PFSK-1 (cell line): ENCODE results near the gene ZMAT2.

Source experiments
- FOXP2 ChIP-seq: optimal IDR thresholded peaks from 2 replicates; pipeline ENCODE3; 2011; ENCODE audit warnings: borderline replicate concordance, control low read depth, inconsistent platforms; ENCODE audit not compliant: insufficient read depth; ENCODE audit errors: extremely low read length, extremely low read depth
- POLR2AphosphoS5 ChIP-seq: IDR thresholded peaks from 2 replicates; pipeline ENCODE4 v1.6.1; 2012; ENCODE audit warnings: low read depth, mild to moderate bottlenecking, control low read depth, low read length, moderate library complexity
- SIN3A ChIP-seq: IDR thresholded peaks from 2 replicates; pipeline ENCODE4 v1.6.1; 2012; ENCODE audit warnings: mild to moderate bottlenecking, low read length, moderate library complexity, borderline replicate concordance; ENCODE audit not compliant: insufficient read depth
- TAF1 ChIP-seq: IDR thresholded peaks from 2 replicates; pipeline ENCODE4 v1.6.1; 2012; ENCODE audit warnings: low read length, control low read depth, borderline replicate concordance; ENCODE audit not compliant: insufficient read depth
- TF ChIP-seq, protein P1 (sequence below), 2 experiments: IDR thresholded peaks; 2 replicates each; pipeline versions ENCODE4 v1.6.1 to v1.8.0; 2011 to 2012; ENCODE audit warnings: low read depth in 2 of 2, low read length in 2 of 2, control low read depth in 1 of 2, inconsistent platforms in 1 of 2, mild to moderate bottlenecking in 1 of 2, moderate library complexity in 1 of 2; ENCODE audit not compliant: insufficient read depth in 1 of 2

The ZMAT2 gene

DNA sequence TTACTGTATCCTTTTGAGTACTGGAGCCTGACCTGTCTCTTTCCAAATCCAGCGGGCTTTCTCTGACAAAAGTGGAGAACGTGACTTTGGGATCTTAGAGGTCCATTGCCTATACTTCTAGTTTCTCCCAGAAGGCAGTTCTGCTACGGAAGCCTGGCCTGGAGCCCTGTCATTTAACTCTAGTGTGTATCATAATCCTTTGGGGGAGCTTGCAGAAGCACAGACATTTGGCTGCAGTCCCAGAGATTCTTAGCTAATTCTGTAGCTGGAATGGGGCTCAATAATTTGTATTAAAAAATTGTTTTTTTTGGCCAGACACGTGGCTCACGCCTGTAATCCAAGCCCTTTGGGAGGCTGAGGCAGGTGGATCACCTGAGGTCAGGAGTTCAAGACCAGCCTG is 6.0 kb upstream of the ZMAT2 start:
- TF ChIP-seq FOXP2 (no peak), TAF1 (no peak), SIN3A (no peak), POLR2AphosphoS5 (no peak)
- TF ChIP-seq, protein P1, sequence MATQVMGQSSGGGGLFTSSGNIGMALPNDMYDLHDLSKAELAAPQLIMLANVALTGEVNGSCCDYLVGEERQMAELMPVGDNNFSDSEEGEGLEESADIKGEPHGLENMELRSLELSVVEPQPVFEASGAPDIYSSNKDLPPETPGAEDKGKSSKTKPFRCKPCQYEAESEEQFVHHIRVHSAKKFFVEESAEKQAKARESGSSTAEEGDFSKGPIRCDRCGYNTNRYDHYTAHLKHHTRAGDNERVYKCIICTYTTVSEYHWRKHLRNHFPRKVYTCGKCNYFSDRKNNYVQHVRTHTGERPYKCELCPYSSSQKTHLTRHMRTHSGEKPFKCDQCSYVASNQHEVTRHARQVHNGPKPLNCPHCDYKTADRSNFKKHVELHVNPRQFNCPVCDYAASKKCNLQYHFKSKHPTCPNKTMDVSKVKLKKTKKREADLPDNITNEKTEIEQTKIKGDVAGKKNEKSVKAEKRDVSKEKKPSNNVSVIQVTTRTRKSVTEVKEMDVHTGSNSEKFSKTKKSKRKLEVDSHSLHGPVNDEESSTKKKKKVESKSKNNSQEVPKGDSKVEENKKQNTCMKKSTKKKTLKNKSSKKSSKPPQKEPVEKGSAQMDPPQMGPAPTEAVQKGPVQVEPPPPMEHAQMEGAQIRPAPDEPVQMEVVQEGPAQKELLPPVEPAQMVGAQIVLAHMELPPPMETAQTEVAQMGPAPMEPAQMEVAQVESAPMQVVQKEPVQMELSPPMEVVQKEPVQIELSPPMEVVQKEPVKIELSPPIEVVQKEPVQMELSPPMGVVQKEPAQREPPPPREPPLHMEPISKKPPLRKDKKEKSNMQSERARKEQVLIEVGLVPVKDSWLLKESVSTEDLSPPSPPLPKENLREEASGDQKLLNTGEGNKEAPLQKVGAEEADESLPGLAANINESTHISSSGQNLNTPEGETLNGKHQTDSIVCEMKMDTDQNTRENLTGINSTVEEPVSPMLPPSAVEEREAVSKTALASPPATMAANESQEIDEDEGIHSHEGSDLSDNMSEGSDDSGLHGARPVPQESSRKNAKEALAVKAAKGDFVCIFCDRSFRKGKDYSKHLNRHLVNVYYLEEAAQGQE (IDR thresholded peaks at IDR 0.05; ENCODE audit: insufficient read depth in 1 of 2, low read depth in 2 of 2, low read length in 2 of 2) = no peak

- TF ChIP-seq, protein P1 (IDR thresholded peaks at IDR 0.05; ENCODE audit: insufficient read depth in 1 of 2, low read depth in 2 of 2, low read length in 2 of 2) = no peak
- no peak for TF ChIP-seq TAF1
- TF ChIP-seq SIN3A = no peak
- TF ChIP-seq FOXP2 = no peak
- TF ChIP-seq POLR2AphosphoS5 = no peak
Observed at GRCh38 chr5:140696891-140697492, 3.3 kb upstream of the ZMAT2 start.

DNA sequence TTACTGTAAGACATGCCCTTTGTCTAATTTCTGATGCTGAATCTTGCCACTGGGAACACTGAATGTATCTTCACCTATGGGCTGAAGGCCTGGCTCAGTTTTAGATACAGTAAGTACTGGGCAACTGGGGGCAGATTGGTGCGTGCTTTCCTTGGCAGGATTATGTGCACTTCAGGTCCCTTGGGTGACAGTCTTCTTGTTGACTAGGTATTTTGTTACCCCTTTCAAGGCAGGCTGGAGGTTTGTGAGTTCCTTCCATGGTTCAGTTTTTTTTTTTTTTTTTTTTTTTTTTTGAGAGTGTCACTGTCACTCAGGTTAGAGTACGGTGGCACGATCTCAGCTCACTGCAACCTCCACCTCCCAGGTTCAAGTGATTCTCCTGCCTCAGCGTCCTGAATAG is 7.6 kb downstream of the ZMAT2 start:
- peak; percentile 44; the same call in 1 of the 2 replicates for TF ChIP-seq POLR2AphosphoS5
- TF ChIP-seq TAF1 = no peak

- peak; percentile 88; the same call in 1 of the 2 replicates for TF ChIP-seq SIN3A
- TF ChIP-seq POLR2AphosphoS5 = no peak
- TF ChIP-seq FOXP2 = no peak
- TF ChIP-seq, protein P1 (IDR thresholded peaks at IDR 0.05; ENCODE audit: insufficient read depth in 1 of 2, low read depth in 2 of 2, low read length in 2 of 2) = peak; percentile 86 to 94
- no peak for TF ChIP-seq TAF1
Observed at GRCh38 chr5:140710899-140711552, 10.8 kb downstream of the ZMAT2 start.

GRCh38 chr5:140711794-140712193 is 11.5 kb downstream of the ZMAT2 start:
- no peak for TF ChIP-seq SIN3A
- TF ChIP-seq POLR2AphosphoS5 = no peak
- TF ChIP-seq FOXP2 = no peak
- TF ChIP-seq, protein P1 (IDR thresholded peaks at IDR 0.05; ENCODE audit: insufficient read depth in 1 of 2, low read depth in 2 of 2, low read length in 2 of 2) = no peak
- TF ChIP-seq TAF1 = no peak
